PC-9 (cell line): Measurements from ENCODE around the gene CXCL12. TPM values are rescaled to one million over a fixed set of nuclear protein-coding genes. Genes with fewer than 3 reads are reported as not detected.

ENCODE experiments used
- BruUV-seq: library from RNA; stranded (reverse); fragments of 400-500 nt; replicated peaks from 2 replicates; lab custom pipeline; 2021; lab: Mats Ljungman, UMichigan
- CTCF ChIA-PET: fragments of 300-600 bp; sonication (Branson Sonifier 250); formaldehyde crosslinking; loops from one replicate; lab custom pipeline; 2022; ENCODE audit warnings: antibody characterized with exemption; lab: Charles Lee
- POLR2A ChIA-PET: fragments of 300-600 bp; sonication (Branson Sonifier 250); formaldehyde crosslinking; loops from one replicate; lab custom pipeline; 2022; ENCODE audit warnings: antibody characterized with exemption; ENCODE audit not compliant: unreplicated experiment; lab: Charles Lee
- DNase-seq, 2 experiments: peaks; one replicate each; pipeline versions ENCODE4 v3.0.0 to v3.0.0-alpha.2; 2015 to 2022; ENCODE audit warnings: mixed read lengths in 1 of 2
- H2AFZ ChIP-seq: fragments of 200-600 bp; sonication (generic); 2 replicates; pipeline ENCODE4 v1.8.1; 2017; ENCODE audit warnings: antibody characterized with exemption
- H3F3A ChIP-seq: fragments of 200-600 bp; sonication (generic); 2 replicates; pipeline ENCODE4 v1.8.1; 2017; ENCODE audit warnings: antibody characterized with exemption, mild to moderate bottlenecking, low read depth; ENCODE audit not compliant: insufficient read depth
- H3K27ac ChIP-seq: fragments of 200-600 bp; sonication (generic); 2 replicates; pipeline ENCODE4 v1.6.1; 2016; ENCODE audit warnings: mixed run types
- H3K27me3 ChIP-seq: fragments of 200-600 bp; sonication (generic); 2 replicates; pipeline ENCODE4 v1.6.1; 2016; ENCODE audit warnings: low read depth, mixed run types; ENCODE audit not compliant: insufficient read depth
- H3K36me3 ChIP-seq: fragments of 200-600 bp; sonication (generic); 2 replicates; pipeline ENCODE4 v1.6.1; 2016; ENCODE audit warnings: low read depth, mixed run types
- H3K4me1 ChIP-seq: fragments of 200-600 bp; sonication (generic); replicated peaks from 2 replicates; pipeline ENCODE4 v1.6.1; 2016; ENCODE audit warnings: mixed run types; ENCODE audit not compliant: insufficient read depth
- H3K4me2 ChIP-seq: fragments of 200-600 bp; sonication (generic); 2 replicates; pipeline ENCODE4 v1.6.1; 2017; ENCODE audit warnings: mixed run types
- H3K4me3 ChIP-seq: fragments of 200-600 bp; sonication (generic); 2 replicates; pipeline ENCODE4 v1.6.1; 2016; ENCODE audit warnings: mixed run types
- H3K79me2 ChIP-seq: fragments of 200-600 bp; sonication (generic); 2 replicates; pipeline ENCODE4 v1.6.1; 2017; ENCODE audit warnings: low read depth, mixed run types
- H3K9me2 ChIP-seq: fragments of 200-600 bp; sonication (generic); 2 replicates; pipeline ENCODE4 v1.8.1; 2017; ENCODE audit warnings: mild to moderate bottlenecking; ENCODE audit not compliant: insufficient read depth
- H3K9me3 ChIP-seq: fragments of 200-600 bp; sonication (generic); 2 replicates; pipeline ENCODE4 v1.8.1; 2016; ENCODE audit warnings: low read depth; ENCODE audit not compliant: insufficient read depth
- H4K20me1 ChIP-seq: fragments of 200-600 bp; sonication (generic); 2 replicates; pipeline ENCODE4 v1.8.1; 2017; ENCODE audit not compliant: insufficient read depth
- CTCF ChIP-seq: fragments of 200-600 bp; sonication (generic); conservative IDR thresholded peaks from 2 replicates; pipeline ENCODE4 v1.6.1; 2017; ENCODE audit warnings: mixed run types, antibody characterized with exemption, mild to moderate bottlenecking, moderate library complexity
- EZH2 ChIP-seq: fragments of 200-600 bp; sonication (generic); IDR thresholded peaks from 2 replicates; pipeline ENCODE4 v1.8.0; 2017; ENCODE audit warnings: antibody characterized with exemption, low read depth
- intact Hi-C: fragments of 100-400 bp; cut with micrococcal nuclease; formaldehyde crosslinking; loops from one replicate; pipeline ENCODE4 v1.10.0; 2022; ENCODE audit not compliant: unreplicated experiment
- total RNA-seq: library from RNA; stranded (reverse); gene quantifications from 2 replicates; pipeline ENCODE4 v1.2.3, GENCODE V29; 2021

The CXCL12 gene
- total RNA-seq, 1 experiment from 2014 or later: not detected

GRCh38 chr10:44394696-44395381, 9.9 kb upstream of the CXCL12 start:
- no TSS peak for BruUV-seq

GRCh38 chr10:44393834-44394547, 9.1 kb upstream of the CXCL12 start:
- H3F3A ChIP-seq: no peaks in the 10 kb centered on the region
- no TSS peak for BruUV-seq
- CTCF ChIA-PET: no interaction called here
- POLR2A ChIA-PET: no interaction called here
- intact Hi-C loops: no loop called here
- H4K20me1 ChIP-seq: no peaks in the 10 kb centered on the region
- no peak overlapping the region for H3K4me3 ChIP-seq
- TF ChIP-seq CTCF: no peak
- no peak for TF ChIP-seq EZH2
- no peaks in the 10 kb centered on the region for H3K36me3 ChIP-seq
- H3K79me2 ChIP-seq: no peaks in the 10 kb centered on the region
- H3K4me2 ChIP-seq: no peak overlapping the region
- H3K27ac ChIP-seq: no peak overlapping the region
- no peak overlapping the region for H2AFZ ChIP-seq
- H3K4me1 ChIP-seq: no peaks in the 10 kb centered on the region
- no peaks in the 10 kb centered on the region for H3K9me3 ChIP-seq
- H3K27me3 ChIP-seq: peaks cover 71% of the 10 kb centered on the region
- no peaks in the 10 kb centered on the region for H3K9me2 ChIP-seq
- no peak for DNase-seq

More at GRCh38 chr10:44394696-44395381, 9.9 kb upstream of the CXCL12 start:
- Histone ChIP-seq H3K4me2 (no peak overlapping the region), H3K27ac (no peak overlapping the region), H4K20me1 (no peaks in the 10 kb centered on the region), H3K79me2 (no peaks in the 10 kb centered on the region), H2AFZ (no peak overlapping the region), H3K9me2 (no peaks in the 10 kb centered on the region), H3K4me3 (no peak overlapping the region), H3K27me3 (peaks cover 80% of the 10 kb centered on the region), H3F3A (no peaks in the 10 kb centered on the region), H3K9me3 (no peaks in the 10 kb centered on the region), H3K36me3 (no peaks in the 10 kb centered on the region), H3K4me1 (no peaks in the 10 kb centered on the region)
- intact Hi-C loops: no loop called here
- CTCF ChIA-PET: no interaction called here
- TF ChIP-seq EZH2 (no peak), CTCF (no peak)
- no peak for DNase-seq
- POLR2A ChIA-PET: no interaction called here

- intact Hi-C loops: no loop called here
- BruUV-seq: no TSS peak
- H2AFZ ChIP-seq: no peak overlapping the region
- peaks cover 63% of the 10 kb centered on the region for H3K27me3 ChIP-seq
- H3K79me2 ChIP-seq: no peaks in the 10 kb centered on the region
- no peak for DNase-seq
- CTCF ChIA-PET: no interaction called here
- no peak overlapping the region for H3K27ac ChIP-seq
- no peaks in the 10 kb centered on the region for H4K20me1 ChIP-seq
- no peaks in the 10 kb centered on the region for H3K9me3 ChIP-seq
- H3K4me1 ChIP-seq: no peaks in the 10 kb centered on the region
- no peak overlapping the region for H3K4me3 ChIP-seq
- H3K36me3 ChIP-seq: no peaks in the 10 kb centered on the region
- TF ChIP-seq CTCF: no peak
- no peak for TF ChIP-seq EZH2
- H3F3A ChIP-seq: no peaks in the 10 kb centered on the region
- H3K4me2 ChIP-seq: no peak overlapping the region
- POLR2A ChIA-PET: no interaction called here
- no peaks in the 10 kb centered on the region for H3K9me2 ChIP-seq
Measured at GRCh38 chr10:44393051-44393630, 8.2 kb upstream of the CXCL12 start.
